A673 (cell line): Measurements from ENCODE around the gene TSPAN4.

Experiments used
- CTCF ChIP-seq: fragments of 300-800, 200-600 bp; sonication (generic); conservative IDR thresholded peaks from 2 replicates; pipeline ENCODE4 v1.5.1; 2017; ENCODE audit warnings: low read depth, mild to moderate bottlenecking, antibody characterized with exemption, low read length, moderate library complexity, mixed read lengths
- EZH2 ChIP-seq: fragments of 200-600 bp; sonication (generic); IDR thresholded peaks from 2 replicates; pipeline ENCODE4 v1.6.1; 2017; ENCODE audit warnings: borderline replicate concordance, low read depth, mild to moderate bottlenecking, mixed read lengths, antibody characterized with exemption, low read length; ENCODE audit not compliant: poor library complexity, severe bottlenecking

- TF ChIP-seq CTCF (no peak), EZH2 (no peak)
Observed at GRCh38 chr11:825366-826226, 17.1 kb upstream of the TSPAN4 start.
